ENCODE data around the gene LAMC1.

LAMC1 gene

GRCh38 chr1:183080406-183080805 is 57.2 kb downstream of the LAMC1 start:
- no peak for DNase-seq

DNA sequence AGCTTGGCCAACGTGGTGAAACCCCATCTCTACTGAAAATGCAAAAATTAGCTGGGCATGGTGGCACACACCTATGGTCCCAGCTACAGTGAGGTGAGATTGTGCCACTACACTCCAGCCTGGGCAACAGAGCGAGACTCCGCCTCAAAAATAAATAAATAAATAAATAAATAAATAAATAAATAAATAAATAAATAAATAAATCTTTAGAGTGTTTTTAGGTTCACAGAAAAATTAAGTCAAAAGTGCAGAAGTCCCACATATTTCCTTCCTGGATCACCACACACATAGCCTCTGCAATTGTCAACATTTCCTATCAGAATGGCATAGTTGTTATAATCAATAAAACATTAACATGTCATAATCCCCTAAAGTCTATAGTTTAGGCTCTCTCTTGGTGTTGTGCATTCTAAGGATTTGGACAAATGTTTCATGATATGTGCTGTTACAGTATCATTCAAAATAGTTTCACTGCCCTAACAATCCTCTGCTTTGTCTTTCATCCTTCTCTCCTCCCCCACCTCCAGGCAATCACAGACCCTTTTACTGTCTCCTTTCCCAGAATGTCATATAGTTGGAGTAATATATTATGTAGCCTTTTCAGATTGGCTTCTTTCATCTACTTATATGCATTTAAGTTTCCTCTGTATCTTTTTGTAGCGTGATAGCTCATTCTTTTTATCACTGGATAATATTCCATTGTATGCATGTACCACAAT is 58.3 kb downstream of the LAMC1 start:
- no peak for DNase-seq

- DNase-seq = no peak
Measured at GRCh38 chr1:183082650-183083049, 59.4 kb downstream of the LAMC1 start.

GRCh38 chr1:183087001-183087400 is 63.8 kb downstream of the LAMC1 start:
- DNase-seq = no peak

GRCh38 chr1:183089025-183089639 is 65.9 kb downstream of the LAMC1 start:
- DNase-seq = no peak

- DNase-seq = peak; percentile 50
Measured at GRCh38 chr1:183090391-183091006, 67.3 kb downstream of the LAMC1 start.

DNA sequence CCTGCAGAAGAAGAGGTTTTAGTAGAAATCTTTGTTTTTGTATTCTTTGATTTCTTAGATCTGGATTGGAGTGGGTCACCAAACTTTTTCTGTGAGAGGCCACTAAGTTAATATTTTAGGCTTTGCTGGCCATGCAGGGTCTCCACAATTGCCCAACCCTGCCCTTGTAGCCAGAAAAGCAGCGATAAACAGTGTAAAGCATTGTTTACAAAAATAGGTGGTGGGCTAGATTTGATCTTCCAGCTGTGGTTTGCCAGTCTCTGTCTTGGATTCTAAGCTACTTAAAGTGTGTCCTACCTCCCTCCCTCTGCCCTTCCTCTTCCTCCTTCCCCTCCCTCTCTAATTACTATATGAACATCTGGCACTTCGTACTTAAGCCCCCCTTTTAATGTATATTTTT is 68.0 kb downstream of the LAMC1 start:
- DNase-seq = no peak

DNA sequence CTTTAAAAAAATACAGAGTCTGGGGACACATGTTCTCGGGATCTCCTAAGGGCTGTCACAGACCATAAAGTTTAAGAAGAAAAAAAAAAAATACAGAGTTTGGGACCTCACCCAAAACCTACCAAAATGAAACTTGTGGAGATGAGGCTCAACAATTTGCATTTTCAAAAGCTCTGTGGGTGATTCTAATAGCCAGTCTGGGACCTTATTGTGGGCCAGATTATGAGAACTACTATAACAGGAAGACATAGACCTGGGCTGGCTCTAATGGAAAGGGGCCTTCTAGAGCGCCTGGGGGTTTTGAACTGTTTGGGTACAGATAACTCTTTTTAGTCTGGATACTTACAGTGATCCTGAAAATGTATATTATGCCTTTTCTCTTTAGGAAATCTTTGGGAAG is 69.1 kb downstream of the LAMC1 start:
- DNase-seq = no peak

- no peak for DNase-seq
Measured at GRCh38 chr1:183093066-183093668, 69.9 kb downstream of the LAMC1 start.

- DNase-seq = no peak
Measured at GRCh38 chr1:183093786-183094298, 70.6 kb downstream of the LAMC1 start.

GRCh38 chr1:183094351-183094750 is 71.1 kb downstream of the LAMC1 start:
- no peak for DNase-seq

- DNase-seq = no peak
Measured at GRCh38 chr1:183096351-183096750, 73.1 kb downstream of the LAMC1 start.

- no peak for DNase-seq
Measured at GRCh38 chr1:183096894-183097293, 73.7 kb downstream of the LAMC1 start.

DNA sequence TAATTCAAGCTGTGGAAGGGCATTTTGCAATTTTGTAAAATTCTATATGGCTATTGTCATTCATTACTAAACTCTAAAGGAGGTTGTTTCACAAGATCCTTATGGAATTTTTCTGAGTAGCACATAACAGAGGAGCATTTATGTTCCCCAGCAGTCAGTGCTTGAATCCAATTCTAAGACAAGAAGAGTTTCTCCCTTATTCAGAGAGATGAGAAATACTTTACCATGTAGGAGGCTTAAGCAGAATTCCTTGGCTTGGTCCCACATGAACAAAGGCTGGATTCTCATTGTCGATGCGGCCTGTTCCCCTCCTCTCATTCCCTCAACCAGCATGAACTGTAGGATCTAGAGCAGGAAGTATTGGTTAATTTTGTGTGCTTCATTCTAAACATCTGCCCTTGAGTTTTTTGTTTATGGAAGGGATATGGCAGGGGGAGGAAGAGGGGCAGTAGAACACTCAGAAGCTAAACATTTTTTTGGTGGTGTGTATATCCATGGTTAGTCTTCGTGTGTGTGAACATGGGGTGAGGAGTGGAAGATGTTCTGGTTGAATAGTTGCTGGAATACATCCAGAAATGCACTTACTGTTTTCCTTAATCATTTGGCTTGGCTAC is 74.3 kb downstream of the LAMC1 start:
- DNase-seq = no peak

- DNase-seq = no peak
Measured at GRCh38 chr1:183098317-183098716, 75.1 kb downstream of the LAMC1 start.

GRCh38 chr1:183100361-183100974 is 77.2 kb downstream of the LAMC1 start:
- DNase-seq = no peak

DNA sequence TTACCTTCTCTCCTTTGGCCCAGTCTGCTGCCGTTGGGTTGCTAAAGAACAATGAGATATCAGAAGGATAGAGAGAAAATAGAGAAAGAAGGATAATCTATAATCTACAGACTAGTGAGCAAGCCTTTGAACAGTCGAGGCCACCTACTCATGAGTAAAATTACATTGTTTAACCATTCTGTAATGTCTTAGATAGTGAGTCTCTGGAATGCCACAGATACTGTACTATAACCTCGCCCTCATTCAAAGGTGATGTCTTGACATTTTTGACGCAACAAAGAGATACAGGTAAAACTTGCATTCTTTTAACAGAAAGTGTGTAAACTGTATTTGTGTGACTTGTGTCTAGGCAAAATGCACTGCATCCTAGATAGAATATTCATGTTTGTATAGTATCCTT is 77.9 kb downstream of the LAMC1 start:
- DNase-seq = no peak

GRCh38 chr1:183101841-183102276 is 78.6 kb downstream of the LAMC1 start:
- DNase-seq = no peak

DNA sequence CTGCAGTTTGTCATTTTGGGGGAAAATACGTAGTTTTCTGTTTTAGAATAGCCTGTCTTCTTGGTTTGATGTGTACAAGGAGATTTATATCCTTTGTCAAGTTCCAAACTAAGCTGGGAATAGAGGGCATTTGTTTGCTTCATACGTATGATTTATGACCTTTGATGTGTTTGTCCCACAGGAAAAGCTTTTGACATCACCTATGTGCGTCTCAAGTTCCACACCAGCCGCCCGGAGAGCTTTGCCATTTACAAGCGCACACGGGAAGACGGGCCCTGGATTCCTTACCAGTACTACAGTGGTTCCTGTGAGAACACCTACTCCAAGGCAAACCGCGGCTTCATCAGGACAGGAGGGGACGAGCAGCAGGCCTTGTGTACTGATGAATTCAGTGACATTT is 79.9 kb downstream of the LAMC1 start:
- DNase-seq = no peak

- DNase-seq = no peak
Measured at GRCh38 chr1:183103577-183103976, 80.4 kb downstream of the LAMC1 start.

GRCh38 chr1:183105449-183105848 is 82.2 kb downstream of the LAMC1 start:
- DNase-seq = no peak

DNA sequence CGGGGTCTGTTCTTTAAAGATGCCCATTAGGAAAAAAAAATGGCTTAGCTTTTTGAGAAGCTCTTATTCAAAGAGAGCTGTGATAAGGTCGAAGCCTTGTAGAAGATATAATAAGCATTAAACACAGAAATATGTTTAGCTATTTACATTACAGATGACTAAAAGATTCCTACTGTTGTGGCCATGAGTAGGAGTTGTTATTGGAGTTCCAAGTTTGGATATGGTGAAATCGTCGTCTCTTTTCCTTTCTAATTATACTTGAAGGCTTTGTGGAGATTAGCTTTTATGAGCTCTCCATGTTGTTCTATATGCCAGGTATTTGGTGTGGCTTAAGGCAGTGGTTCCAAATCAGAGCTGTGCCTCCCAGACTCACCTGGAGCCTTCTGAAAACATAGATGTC is 82.9 kb downstream of the LAMC1 start:
- no peak for DNase-seq

- no peak for DNase-seq
Measured at GRCh38 chr1:183106746-183107145, 83.5 kb downstream of the LAMC1 start.

Data from DMS 273 treated with DMSO at 0.1 percent for 48 hours (cell line).